Measurements from ENCODE around the gene CLMP.

GRCh38 chr11:123173856-123174186 lies 21.2 kb downstream of the CLMP start:
- TF ChIP-seq CTCF (conservative IDR thresholded peaks at IDR 0.05) = no peak
- TF ChIP-seq EZH2 (IDR thresholded peaks at IDR 0.05; ENCODE audit: low read depth) = no peak
